ENCODE measurements around the gene WDFY1. TPM values are rescaled to one million over a fixed set of nuclear protein-coding genes. Genes with fewer than 3 reads are reported as not detected.
A peak's percentile ranks its signal among the peaks of the same experiment; 100 is the strongest.

Gene WDFY1
- total RNA-seq, 1 experiment from 2014 or later, result 66.0 TPM

- TF ChIP-seq ATF6 (CRISPR knock-in tag; IDR thresholded peaks at IDR 0.05) (no peak), NR2C2 (CRISPR knock-in tag; IDR thresholded peaks at IDR 0.05) (no peak), SP1 (CRISPR knock-in tag; conservative IDR thresholded peaks at IDR 0.05) (peak; percentile 44), CBFB (CRISPR knock-in tag; IDR thresholded peaks at IDR 0.05; ENCODE audit: low read depth) (no peak), NFE2L1 (CRISPR knock-in tag; IDR thresholded peaks at IDR 0.05) (no peak), ERG (CRISPR knock-in tag; IDR thresholded peaks at IDR 0.05) (no peak), NR3C1 (CRISPR knock-in tag; conservative IDR thresholded peaks at IDR 0.05; ENCODE audit: low read depth) (no peak), MLX (CRISPR knock-in tag; IDR thresholded peaks at IDR 0.05) (no peak), ETV6 (CRISPR knock-in tag; IDR thresholded peaks at IDR 0.05) (no peak), RELA (CRISPR knock-in tag; IDR thresholded peaks at IDR 0.05; ENCODE audit: borderline replicate concordance) (no peak), SMAD3 (CRISPR knock-in tag; IDR thresholded peaks at IDR 0.05; ENCODE audit: borderline replicate concordance) (no peak), ESRRA (CRISPR knock-in tag; IDR thresholded peaks at IDR 0.05; ENCODE audit: borderline replicate concordance) (no peak), MXD4 (CRISPR knock-in tag; IDR thresholded peaks at IDR 0.05; ENCODE audit: borderline replicate concordance) (no peak), ZNF263 (CRISPR knock-in tag; IDR thresholded peaks at IDR 0.05; ENCODE audit: low read depth) (peak; percentile 100), HMGXB4 (CRISPR knock-in tag; IDR thresholded peaks at IDR 0.05) (peak; percentile 51; the same call in 1 of the 2 replicates), SMAD4 (CRISPR knock-in tag; IDR thresholded peaks at IDR 0.05) (no peak), ZNF281 (CRISPR knock-in tag; IDR thresholded peaks at IDR 0.05) (no peak), JUN (CRISPR knock-in tag; IDR thresholded peaks at IDR 0.05) (no peak), ATF3 (CRISPR knock-in tag; conservative IDR thresholded peaks at IDR 0.05) (no peak), IRF2 (CRISPR knock-in tag; IDR thresholded peaks at IDR 0.05; ENCODE audit: borderline replicate concordance, low read depth) (no peak), ZNF219 (CRISPR knock-in tag; IDR thresholded peaks at IDR 0.05; ENCODE audit: borderline replicate concordance) (no peak), ZNF416 (CRISPR knock-in tag; IDR thresholded peaks at IDR 0.05) (no peak), RORB (CRISPR knock-in tag; IDR thresholded peaks at IDR 0.05) (no peak), USF2 (CRISPR knock-in tag; IDR thresholded peaks at IDR 0.05) (no peak), NFATC4 (CRISPR knock-in tag; IDR thresholded peaks at IDR 0.05) (no peak)
Observed at GRCh38 chr2:223837287-223838061, 107.7 kb downstream of the WDFY1 start, which contains the start of gene AP1S3 (continued).
